NT2/D1 (cell line): ENCODE data around the gene CARD14.

Source experiments
- SUZ12 ChIP-seq: IDR thresholded peaks from 2 replicates; pipeline ENCODE4 v1.6.1; 2011; ENCODE audit not compliant: insufficient read length, insufficient read depth; ENCODE audit errors: extremely low read depth
- YY1 ChIP-seq: IDR thresholded peaks from 2 replicates; pipeline ENCODE4 v1.6.1; 2011; ENCODE audit not compliant: insufficient read length, insufficient read depth
- ZNF274 ChIP-seq: IDR thresholded peaks from 2 replicates; pipeline ENCODE4 v1.6.1; 2011; ENCODE audit warnings: mild to moderate bottlenecking, low read depth, low read length

DNA sequence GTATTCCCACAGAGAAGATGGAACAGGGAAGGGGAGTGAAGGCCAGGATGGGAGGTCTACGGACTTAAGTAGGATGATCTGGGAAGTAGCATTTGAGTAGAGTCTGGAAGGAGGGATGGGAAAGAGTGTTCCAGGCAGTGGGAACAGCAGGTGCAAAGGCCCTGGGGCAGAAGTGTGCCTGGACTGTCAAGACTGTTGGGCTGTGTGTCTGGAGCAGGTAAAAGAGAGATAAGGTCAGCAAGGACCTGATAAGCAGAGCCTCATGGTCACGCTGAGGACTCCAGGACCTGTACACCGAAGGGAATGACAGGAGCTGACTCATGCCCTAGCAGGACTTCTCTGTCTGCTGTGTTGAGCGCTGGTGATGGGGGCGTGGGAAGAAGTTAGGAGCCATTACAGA lies 723 bp upstream of the CARD14 start:
- no peak for TF ChIP-seq ZNF274
- no peak for TF ChIP-seq SUZ12
- no peak for TF ChIP-seq YY1
